Activated naive CD8-positive, alpha-beta T cell treated with anti-CD3 and anti-CD28 coated beads, Interleukin-2, amount 10 ng/mL, durations not matched to agents 7 days and 5 days (primary cell): ENCODE measurements around the gene MEP1A. TPM values are rescaled to one million over a fixed set of nuclear protein-coding genes. Genes with fewer than 3 reads are reported as not detected.
"Not testable (repeated sequence)": the region's sequence is repeated elsewhere in the genome, so short reads cannot be mapped to it uniquely, and the experiment has no call there.

Experiments used
- ATAC-seq: fragments of 150-1000 bp; cut with Tn5 transposase; one replicate; pipeline ENCODE4 v1.10.0; 2021; ENCODE audit warnings: low read depth, moderate library complexity
- POLR2A ChIA-PET: fragments of 350-600 bp; sonication (Branson Sonifier 250); formaldehyde crosslinking; loops from one replicate; lab custom pipeline; 2021; ENCODE audit warnings: antibody characterized with exemption; lab: Charles Lee
- DNase-seq: peaks from one replicate; pipeline ENCODE4 v3.0.0; 2021
- H3K27ac Mint-ChIP-seq: one replicate; pipeline ENCODE4 v1.8.0; 2022; ENCODE audit warnings: mild to moderate bottlenecking, mixed read lengths
- H3K27me3 Mint-ChIP-seq: one replicate; pipeline ENCODE4 v1.8.0; 2022; ENCODE audit warnings: mild to moderate bottlenecking, moderate library complexity, mixed read lengths
- H3K36me3 Mint-ChIP-seq: one replicate; pipeline ENCODE4 v1.8.0; 2021; ENCODE audit warnings: mild to moderate bottlenecking, mixed read lengths
- H3K4me1 Mint-ChIP-seq: one replicate; pipeline ENCODE4 v1.8.0; 2021; ENCODE audit warnings: mixed read lengths
- H3K4me3 Mint-ChIP-seq: one replicate; pipeline ENCODE4 v1.8.0; 2022; ENCODE audit warnings: mild to moderate bottlenecking, moderate library complexity, mixed read lengths
- H3K9me3 Mint-ChIP-seq: one replicate; pipeline ENCODE4 v1.8.0; 2021; ENCODE audit warnings: mixed read lengths
- total RNA-seq, 2 experiments: library from RNA; stranded (reverse); gene quantifications; one replicate each; pipeline ENCODE4 v1.2.3, GENCODE V29; 2021

The MEP1A gene
- total RNA-seq, 2 experiments from 2014 or later: not detected

- Mint-ChIP-seq H3K36me3 (no peaks in the 10 kb centered on the region), H3K4me1 (no peaks in the 10 kb centered on the region), H3K9me3 (no peaks in the 10 kb centered on the region), H3K27ac (no peak overlapping the region), H3K4me3 (no peak overlapping the region), H3K27me3 (peaks cover 9% of the 10 kb centered on the region)
- DNase-seq (no peak), ATAC-seq (no peak)
- POLR2A ChIA-PET: no interaction called here
Observed at GRCh38 chr6:46832816-46833215, 39.6 kb downstream of the MEP1A start.

DNA sequence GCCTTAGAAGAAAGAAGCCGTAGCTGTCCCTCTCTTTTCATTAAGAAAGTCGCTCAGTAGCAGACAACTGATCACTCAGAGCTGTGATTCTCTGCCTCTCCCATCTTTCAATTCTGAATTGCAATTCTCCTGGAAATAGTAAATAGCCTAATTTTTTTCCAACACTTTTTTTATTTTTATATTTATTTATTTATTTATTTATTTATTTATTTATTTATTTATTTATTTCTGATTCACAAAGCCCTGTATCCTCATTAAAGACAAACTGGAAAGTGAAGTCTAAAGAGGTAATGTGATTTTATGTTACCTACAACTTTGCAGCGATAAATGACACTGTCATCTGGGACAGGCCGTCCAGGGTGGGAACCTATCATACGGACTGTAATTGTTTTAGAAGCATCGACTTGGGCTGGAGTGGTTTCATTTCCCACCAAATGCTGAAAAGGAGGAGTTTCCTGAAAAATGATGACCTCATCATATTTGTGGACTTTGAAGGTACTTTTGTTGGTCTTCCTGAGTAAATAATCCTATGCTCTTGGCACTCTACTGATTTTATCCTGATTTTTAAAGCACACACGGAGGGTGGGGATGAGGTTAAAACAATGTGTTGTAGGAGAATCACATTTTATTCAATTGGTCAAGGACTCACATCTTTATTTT is 41.2 kb downstream of the MEP1A start:
- H3K4me3 Mint-ChIP-seq, H3K27me3 Mint-ChIP-seq, H3K27ac Mint-ChIP-seq, H3K9me3 Mint-ChIP-seq, ATAC-seq, H3K4me1 Mint-ChIP-seq, H3K36me3 Mint-ChIP-seq, POLR2A ChIA-PET, DNase-seq: not testable (repeated sequence)

DNA sequence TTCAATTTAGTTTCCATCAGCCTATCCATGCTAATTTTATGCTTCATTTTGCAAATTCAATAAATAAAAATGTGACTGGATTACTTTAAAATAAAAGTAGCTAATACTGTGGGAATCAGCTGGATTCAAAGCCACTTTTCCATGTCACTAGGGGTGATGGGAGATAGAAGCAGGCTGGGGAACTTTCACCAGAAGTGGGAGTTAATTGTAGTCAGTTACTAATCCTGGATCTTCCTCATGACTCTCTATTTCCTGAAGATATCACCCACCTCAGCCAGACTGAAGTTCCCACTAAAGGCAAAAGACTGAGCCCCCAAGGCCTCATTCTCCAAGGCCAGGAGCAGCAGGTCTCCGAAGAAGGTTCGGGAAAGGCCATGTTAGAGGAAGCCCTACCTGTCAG is 41.8 kb downstream of the MEP1A start:
- H3K4me3 Mint-ChIP-seq, H3K36me3 Mint-ChIP-seq, POLR2A ChIA-PET, H3K27me3 Mint-ChIP-seq, DNase-seq, H3K9me3 Mint-ChIP-seq, ATAC-seq, H3K4me1 Mint-ChIP-seq, H3K27ac Mint-ChIP-seq: not testable (repeated sequence)

GRCh38 chr6:46838033-46838432 is 44.8 kb downstream of the MEP1A start:
- Mint-ChIP-seq H3K4me1 (no peaks in the 10 kb centered on the region), H3K27me3 (peaks cover 6% of the 10 kb centered on the region), H3K4me3 (no peak overlapping the region), H3K9me3 (peaks cover 13% of the 10 kb centered on the region), H3K27ac (no peak overlapping the region), H3K36me3 (no peaks in the 10 kb centered on the region)
- ATAC-seq (no peak), DNase-seq (no peak)
- POLR2A ChIA-PET: no interaction called here

GRCh38 chr6:46842252-46842846 is 49.2 kb downstream of the MEP1A start:
- POLR2A ChIA-PET, H3K36me3 Mint-ChIP-seq, H3K27ac Mint-ChIP-seq, DNase-seq, H3K4me1 Mint-ChIP-seq, H3K4me3 Mint-ChIP-seq, ATAC-seq: not testable (repeated sequence)
- Mint-ChIP-seq H3K27me3 (peaks cover 11% of the 10 kb centered on the region), H3K9me3 (peaks cover 13% of the 10 kb centered on the region)

GRCh38 chr6:46845126-46845525 is 51.9 kb downstream of the MEP1A start:
- no peak overlapping the region for H3K4me3 Mint-ChIP-seq
- DNase-seq: no peak
- peaks cover 23% of the 10 kb centered on the region for H3K27me3 Mint-ChIP-seq
- peaks cover 4% of the 10 kb centered on the region for H3K4me1 Mint-ChIP-seq
- H3K36me3 Mint-ChIP-seq: no peaks in the 10 kb centered on the region
- H3K27ac Mint-ChIP-seq: no peak overlapping the region
- ATAC-seq: no peak
- POLR2A ChIA-PET: no interaction called here
- H3K9me3 Mint-ChIP-seq: peaks cover 11% of the 10 kb centered on the region

- H3K4me3 Mint-ChIP-seq: peak overlapping the region; percentile 66
- no peaks in the 10 kb centered on the region for H3K9me3 Mint-ChIP-seq
- DNase-seq (peak; percentile 82), ATAC-seq (peak; percentile 76)
- peaks cover 25% of the 10 kb centered on the region for H3K27me3 Mint-ChIP-seq
- H3K4me1 Mint-ChIP-seq: peaks cover 7% of the 10 kb centered on the region
- no peaks in the 10 kb centered on the region for H3K36me3 Mint-ChIP-seq
- POLR2A ChIA-PET: no interaction called here
- H3K27ac Mint-ChIP-seq: peak overlapping the region; percentile 27
Observed at GRCh38 chr6:46848684-46849360, 55.6 kb downstream of the MEP1A start.

- Mint-ChIP-seq H3K4me3 (no peak overlapping the region), H3K27ac (no peak overlapping the region), H3K27me3 (peaks cover 29% of the 10 kb centered on the region), H3K36me3 (no peaks in the 10 kb centered on the region), H3K9me3 (no peaks in the 10 kb centered on the region), H3K4me1 (peaks cover 7% of the 10 kb centered on the region)
- POLR2A ChIA-PET: no interaction called here
- ATAC-seq: no peak
- DNase-seq: no peak
Observed at GRCh38 chr6:46849361-46849690, 56.1 kb downstream of the MEP1A start.

- Mint-ChIP-seq H3K4me1 (peaks cover 7% of the 10 kb centered on the region), H3K36me3 (no peaks in the 10 kb centered on the region), H3K27me3 (peaks cover 24% of the 10 kb centered on the region), H3K9me3 (no peaks in the 10 kb centered on the region), H3K27ac (no peak overlapping the region), H3K4me3 (no peak overlapping the region)
- POLR2A ChIA-PET: no interaction called here
- DNase-seq (no peak), ATAC-seq (no peak)
Observed at GRCh38 chr6:46850792-46851191, 57.6 kb downstream of the MEP1A start.

- POLR2A ChIA-PET, H3K27ac Mint-ChIP-seq, DNase-seq, H3K9me3 Mint-ChIP-seq, H3K4me1 Mint-ChIP-seq, H3K4me3 Mint-ChIP-seq, ATAC-seq, H3K36me3 Mint-ChIP-seq: not testable (repeated sequence)
- peaks cover 24% of the 10 kb centered on the region for H3K27me3 Mint-ChIP-seq
Observed at GRCh38 chr6:46851576-46851975, 58.4 kb downstream of the MEP1A start.

- H3K27me3 Mint-ChIP-seq, H3K9me3 Mint-ChIP-seq, DNase-seq, H3K4me3 Mint-ChIP-seq, H3K36me3 Mint-ChIP-seq, H3K27ac Mint-ChIP-seq, POLR2A ChIA-PET, H3K4me1 Mint-ChIP-seq, ATAC-seq: not testable (repeated sequence)
Observed at GRCh38 chr6:46855966-46856365, 62.8 kb downstream of the MEP1A start.

GRCh38 chr6:46862381-46862780 is 69.2 kb downstream of the MEP1A start:
- H3K4me3 Mint-ChIP-seq: no peak overlapping the region
- POLR2A ChIA-PET: no interaction called here
- no peaks in the 10 kb centered on the region for H3K36me3 Mint-ChIP-seq
- DNase-seq (no peak), ATAC-seq (no peak)
- no peaks in the 10 kb centered on the region for H3K9me3 Mint-ChIP-seq
- no peaks in the 10 kb centered on the region for H3K4me1 Mint-ChIP-seq
- H3K27me3 Mint-ChIP-seq: peaks cover 7% of the 10 kb centered on the region
- no peak overlapping the region for H3K27ac Mint-ChIP-seq

DNA sequence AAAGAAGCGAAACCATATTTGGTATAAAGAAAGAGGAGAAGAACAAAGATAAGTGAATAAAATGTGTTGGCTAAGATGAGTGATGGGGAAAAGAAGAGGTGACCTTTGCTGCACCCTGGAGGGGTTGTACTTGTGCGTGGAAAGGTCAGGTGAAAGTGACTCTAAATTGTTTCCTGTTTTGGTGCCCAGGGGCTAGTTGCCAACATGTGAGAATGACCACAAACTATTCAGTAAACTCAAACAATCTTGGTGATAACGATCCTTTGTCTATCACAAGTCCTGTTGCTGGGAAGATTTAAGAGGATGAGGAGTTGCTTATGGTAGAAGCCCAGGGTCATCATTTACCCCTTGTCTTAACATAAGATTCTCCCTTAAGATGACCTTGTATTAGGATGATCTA is 70.6 kb downstream of the MEP1A start:
- Mint-ChIP-seq H3K9me3 (no peaks in the 10 kb centered on the region), H3K27ac (no peak overlapping the region)

GRCh38 chr6:46865221-46865620 is 72.0 kb downstream of the MEP1A start:
- DNase-seq (no peak), ATAC-seq (no peak)
- POLR2A ChIA-PET: no interaction called here
- H3K27ac Mint-ChIP-seq: no peak overlapping the region
- peaks cover 7% of the 10 kb centered on the region for H3K27me3 Mint-ChIP-seq
- no peaks in the 10 kb centered on the region for H3K9me3 Mint-ChIP-seq
- no peak overlapping the region for H3K4me3 Mint-ChIP-seq
- no peaks in the 10 kb centered on the region for H3K36me3 Mint-ChIP-seq
- no peaks in the 10 kb centered on the region for H3K4me1 Mint-ChIP-seq

More for the DNA sequence above, 70.6 kb downstream of the MEP1A start:
- Mint-ChIP-seq H3K36me3 (no peaks in the 10 kb centered on the region), H3K4me1 (no peaks in the 10 kb centered on the region), H3K27me3 (peaks cover 7% of the 10 kb centered on the region), H3K4me3 (no peak overlapping the region)
- POLR2A ChIA-PET: no interaction called here
- no peak for ATAC-seq
- no peak for DNase-seq
